Stomach (tissue), 4 donors: ENCODE measurements around the gene PRKCH.
A peak's percentile ranks its signal among the peaks of the same experiment; 100 is the strongest.

Source experiments
- CTCF ChIP-seq, 7 experiments: fragments of 450-650 bp in 4 of 7; fragments of 200-600 bp in 3 of 7; sonication (generic) in 3 of 7; IDR thresholded peaks; one replicate each; pipeline ENCODE4 v1.5.1; 2016 to 2019; ENCODE audit warnings: antibody characterized with exemption in 7 of 7, control low read depth in 2 of 7, mild to moderate bottlenecking in 1 of 7
- POLR2A ChIP-seq, 4 donors: fragments of 450-650 bp; IDR thresholded peaks; one replicate each; pipeline ENCODE4 v1.6.1; 2016; ENCODE audit warnings: antibody characterized with exemption in 4 of 4, control low read depth in 2 of 4, mild to moderate bottlenecking in 1 of 4, moderate library complexity in 1 of 4
- POLR2AphosphoS5 ChIP-seq, 3 donors: sonication (generic); formaldehyde crosslinking; IDR thresholded peaks; one replicate each; pipeline ENCODE4 v1.6.1; 2016; ENCODE audit warnings: antibody characterized with exemption in 3 of 3

DNA sequence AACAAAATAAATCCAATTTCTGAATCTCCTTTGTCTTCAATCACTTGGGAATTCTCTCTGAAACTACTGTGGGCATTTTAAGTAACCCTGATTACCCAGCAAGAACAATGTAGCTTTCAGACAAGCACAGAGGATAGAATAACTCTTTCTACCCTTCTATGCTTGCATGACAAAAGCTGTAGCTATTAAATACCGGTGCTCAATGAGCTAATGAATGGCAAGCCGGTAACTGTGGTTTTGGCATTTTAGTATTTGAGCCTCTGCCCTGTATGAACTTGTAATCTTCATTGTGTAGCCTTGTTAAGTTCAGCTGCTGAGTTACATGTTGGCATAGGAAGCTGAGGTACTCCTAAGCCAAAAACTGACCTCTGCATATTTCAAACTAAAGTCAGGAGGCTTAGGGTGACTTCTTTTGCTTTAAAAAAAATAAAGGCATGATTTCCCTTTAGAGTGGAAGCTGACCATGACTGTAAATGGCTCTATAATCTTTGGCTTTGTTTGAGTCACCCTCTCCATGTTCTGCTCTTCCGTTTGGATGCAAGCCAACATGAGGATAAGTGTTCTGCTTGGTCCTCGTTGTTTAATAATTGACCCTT, 202.9 kb downstream of the PRKCH start:
- TF ChIP-seq CTCF (IDR thresholded peaks at IDR 0.05) (no peak), POLR2A (IDR thresholded peaks at IDR 0.05) (no peak), POLR2AphosphoS5 (IDR thresholded peaks at IDR 0.05) (peak in 2 of 3 donors; percentile 50 to 69)
